Neural cell (in vitro differentiated cells): ENCODE data around the gene ZNF548.

Experiments
- EP300 ChIP-seq: fragments of 450-650 bp; conservative IDR thresholded peaks from 2 replicates; pipeline ENCODE4 v1.6.1; 2014; ENCODE audit warnings: antibody characterized with exemption, mild to moderate bottlenecking, moderate library complexity; ENCODE audit not compliant: poor library complexity, severe bottlenecking
- EZH2 ChIP-seq: fragments of 200-600, 300-800 bp; shearing (Covaris generic), sonication (generic); IDR thresholded peaks from 2 replicates; pipeline ENCODE4 v1.6.1; 2014; ENCODE audit warnings: antibody characterized with exemption, low read length, borderline replicate concordance, mild to moderate bottlenecking; ENCODE audit not compliant: insufficient read depth, poor library complexity, severe bottlenecking
- POLR2AphosphoS5 ChIP-seq: IDR thresholded peaks from 2 replicates; pipeline ENCODE4 v1.6.1; 2012
- RAD21 ChIP-seq: fragments of 450-650 bp; conservative IDR thresholded peaks from 2 replicates; pipeline ENCODE4 v1.6.1; 2014; ENCODE audit warnings: antibody characterized with exemption, mild to moderate bottlenecking, moderate library complexity
- SMC3 ChIP-seq: fragments of 450-650 bp; conservative IDR thresholded peaks from 2 replicates; pipeline ENCODE4 v1.6.1; 2014; ENCODE audit warnings: antibody characterized with exemption, mild to moderate bottlenecking, moderate library complexity; ENCODE audit not compliant: poor library complexity
- TAF1 ChIP-seq: IDR thresholded peaks from 2 replicates; pipeline ENCODE4 v1.6.1; 2012; ENCODE audit warnings: low read depth
- TF ChIP-seq, protein P1 (sequence below): IDR thresholded peaks from 2 replicates; pipeline ENCODE4 v1.6.1; 2012; ENCODE audit warnings: borderline replicate concordance
- TF ChIP-seq, protein P2 (sequence below): fragments of 450-650 bp; IDR thresholded peaks from 2 replicates; pipeline ENCODE4 v1.5.1; 2014; ENCODE audit warnings: antibody characterized with exemption, mild to moderate bottlenecking, moderate library complexity; ENCODE audit not compliant: poor library complexity, severe bottlenecking

DNA sequence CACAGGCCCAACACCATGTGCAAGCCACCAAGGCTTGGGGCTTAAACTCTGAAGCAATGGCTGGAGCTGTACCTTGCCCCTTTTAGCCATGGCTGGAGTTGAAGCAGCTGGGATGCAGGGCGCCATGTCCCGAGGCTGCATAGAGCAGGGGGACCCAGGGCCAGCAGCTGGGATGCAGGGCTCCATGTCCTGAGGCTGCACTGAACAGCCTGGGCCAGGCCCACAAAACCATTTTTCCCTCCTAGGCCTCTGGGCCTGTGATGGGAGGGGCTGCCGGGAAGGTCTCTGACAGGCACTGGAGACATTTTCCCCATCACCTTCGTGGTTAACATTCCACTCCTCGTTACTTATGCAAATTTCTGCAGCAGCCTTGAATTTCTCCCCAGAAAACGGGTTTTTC is 15.5 kb upstream of the ZNF548 start:
- TF ChIP-seq, protein P1, sequence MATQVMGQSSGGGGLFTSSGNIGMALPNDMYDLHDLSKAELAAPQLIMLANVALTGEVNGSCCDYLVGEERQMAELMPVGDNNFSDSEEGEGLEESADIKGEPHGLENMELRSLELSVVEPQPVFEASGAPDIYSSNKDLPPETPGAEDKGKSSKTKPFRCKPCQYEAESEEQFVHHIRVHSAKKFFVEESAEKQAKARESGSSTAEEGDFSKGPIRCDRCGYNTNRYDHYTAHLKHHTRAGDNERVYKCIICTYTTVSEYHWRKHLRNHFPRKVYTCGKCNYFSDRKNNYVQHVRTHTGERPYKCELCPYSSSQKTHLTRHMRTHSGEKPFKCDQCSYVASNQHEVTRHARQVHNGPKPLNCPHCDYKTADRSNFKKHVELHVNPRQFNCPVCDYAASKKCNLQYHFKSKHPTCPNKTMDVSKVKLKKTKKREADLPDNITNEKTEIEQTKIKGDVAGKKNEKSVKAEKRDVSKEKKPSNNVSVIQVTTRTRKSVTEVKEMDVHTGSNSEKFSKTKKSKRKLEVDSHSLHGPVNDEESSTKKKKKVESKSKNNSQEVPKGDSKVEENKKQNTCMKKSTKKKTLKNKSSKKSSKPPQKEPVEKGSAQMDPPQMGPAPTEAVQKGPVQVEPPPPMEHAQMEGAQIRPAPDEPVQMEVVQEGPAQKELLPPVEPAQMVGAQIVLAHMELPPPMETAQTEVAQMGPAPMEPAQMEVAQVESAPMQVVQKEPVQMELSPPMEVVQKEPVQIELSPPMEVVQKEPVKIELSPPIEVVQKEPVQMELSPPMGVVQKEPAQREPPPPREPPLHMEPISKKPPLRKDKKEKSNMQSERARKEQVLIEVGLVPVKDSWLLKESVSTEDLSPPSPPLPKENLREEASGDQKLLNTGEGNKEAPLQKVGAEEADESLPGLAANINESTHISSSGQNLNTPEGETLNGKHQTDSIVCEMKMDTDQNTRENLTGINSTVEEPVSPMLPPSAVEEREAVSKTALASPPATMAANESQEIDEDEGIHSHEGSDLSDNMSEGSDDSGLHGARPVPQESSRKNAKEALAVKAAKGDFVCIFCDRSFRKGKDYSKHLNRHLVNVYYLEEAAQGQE: no peak
- TF ChIP-seq POLR2AphosphoS5 (no peak), RAD21 (no peak), EP300 (no peak), SMC3 (no peak), EZH2 (no peak), TAF1 (no peak)
- TF ChIP-seq, protein P2, sequence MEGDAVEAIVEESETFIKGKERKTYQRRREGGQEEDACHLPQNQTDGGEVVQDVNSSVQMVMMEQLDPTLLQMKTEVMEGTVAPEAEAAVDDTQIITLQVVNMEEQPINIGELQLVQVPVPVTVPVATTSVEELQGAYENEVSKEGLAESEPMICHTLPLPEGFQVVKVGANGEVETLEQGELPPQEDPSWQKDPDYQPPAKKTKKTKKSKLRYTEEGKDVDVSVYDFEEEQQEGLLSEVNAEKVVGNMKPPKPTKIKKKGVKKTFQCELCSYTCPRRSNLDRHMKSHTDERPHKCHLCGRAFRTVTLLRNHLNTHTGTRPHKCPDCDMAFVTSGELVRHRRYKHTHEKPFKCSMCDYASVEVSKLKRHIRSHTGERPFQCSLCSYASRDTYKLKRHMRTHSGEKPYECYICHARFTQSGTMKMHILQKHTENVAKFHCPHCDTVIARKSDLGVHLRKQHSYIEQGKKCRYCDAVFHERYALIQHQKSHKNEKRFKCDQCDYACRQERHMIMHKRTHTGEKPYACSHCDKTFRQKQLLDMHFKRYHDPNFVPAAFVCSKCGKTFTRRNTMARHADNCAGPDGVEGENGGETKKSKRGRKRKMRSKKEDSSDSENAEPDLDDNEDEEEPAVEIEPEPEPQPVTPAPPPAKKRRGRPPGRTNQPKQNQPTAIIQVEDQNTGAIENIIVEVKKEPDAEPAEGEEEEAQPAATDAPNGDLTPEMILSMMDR: no peak
